Measurements from ENCODE around the gene COA8. TPM values are rescaled to one million over a fixed set of nuclear protein-coding genes. Genes with fewer than 3 reads are reported as not detected.

Gene COA8
- total and polyA plus RNA-seq, 2 of the 8 experiments (the other 6 are each of a cell fraction or from before 2014, with no cell fraction given) = 7.1 to 35.5 TPM

- Histone ChIP-seq H4K8ac (ENCODE audit: extremely low read depth, insufficient read depth, low read length) (no peak overlapping the region), H3K4me2 (ENCODE audit: insufficient read depth in 1 of 2, low read depth in 2 of 2, low read length in 2 of 2) (no peak overlapping the region), H3K27ac (ENCODE audit: low read depth, low read length) (no peak overlapping the region), H3K56ac (replicated peaks; ENCODE audit: insufficient read length, low read depth, low read length) (no peak overlapping the region), H3K18ac (ENCODE audit: extremely low read depth, low read length) (no peak overlapping the region), H3K23ac (ENCODE audit: insufficient read length) (no peak overlapping the region), H4K20me1 (replicated peaks in 1 of 2; ENCODE audit: control insufficient read depth in 1 of 2, insufficient read depth in 2 of 2, low read length in 2 of 2) (peaks cover 0 to 1% of the 10 kb centered on the region in 2 experiments), H2BK15ac (ENCODE audit: low read length) (no peak overlapping the region), H3K14ac (ENCODE audit: insufficient read length) (no peak overlapping the region), H4K91ac (replicated peaks; ENCODE audit: insufficient read length, low read length) (no peak overlapping the region), H2AK5ac (ENCODE audit: low read depth, low read length) (no peak overlapping the region), H2BK5ac (ENCODE audit: low read depth, low read length) (no peak overlapping the region), H3K9ac (replicated peaks in 1 of 4; ENCODE audit: extremely low read depth in 1 of 4, low read depth in 3 of 4, low read length in 3 of 4) (no peak overlapping the region), H3K4ac (replicated peaks; ENCODE audit: insufficient read length, low read depth, low read length) (no peak overlapping the region), H3K79me2 (ENCODE audit: control insufficient read depth in 1 of 2, insufficient read depth in 2 of 2, low read length in 2 of 2) (no peaks in the 10 kb centered on the region), H3K9me3 (ENCODE audit: insufficient read depth in 2 of 2, low read depth in 1 of 2, low read length in 1 of 2) (no peaks in the 10 kb centered on the region), H3K4me3 (ENCODE audit: extremely low read depth in 1 of 4, insufficient read depth in 2 of 4, low read depth in 3 of 4, low read length in 4 of 4) (no peak overlapping the region), H4K5ac (ENCODE audit: insufficient read length, low read depth, low read length) (no peak overlapping the region), H3K27me3 (replicated peaks in 1 of 4; ENCODE audit: control insufficient read depth in 3 of 4, extremely low read depth in 1 of 4, insufficient read depth in 3 of 4, low read length in 3 of 4) (no peaks in the 10 kb centered on the region), H2BK12ac (ENCODE audit: low read depth, low read length) (no peak overlapping the region), H2BK120ac (replicated peaks; ENCODE audit: low read depth, low read length) (no peak overlapping the region), H2BK20ac (ENCODE audit: low read length) (no peak overlapping the region), H2AFZ (ENCODE audit: low read length) (no peak overlapping the region), H3K79me1 (ENCODE audit: low read depth, low read length) (no peaks in the 10 kb centered on the region; the same call in 1 of the 2 replicates), H3K36me3 (ENCODE audit: control insufficient read depth in 2 of 4, insufficient read depth in 4 of 4, low read length in 3 of 4) (peaks cover 0 to 9% (median 0%) of the 10 kb centered on the region in 4 experiments; a peak in 4 of 8 replicates), H3K4me1 (replicated peaks in 1 of 4; ENCODE audit: control insufficient read depth in 3 of 4, insufficient read depth in 4 of 4, low read length in 3 of 4) (no peaks in the 10 kb centered on the region), H3K23me2 (ENCODE audit: low read depth, low read length) (no peaks in the 10 kb centered on the region)
- DNase-seq (ENCODE audit: low read depth in 1 of 2, low spot score in 2 of 2) = no peak
- no peak for FAIRE-seq
- no peak for TF ChIP-seq JUND (IDR thresholded peaks at IDR 0.05; ENCODE audit: low read length)
- TF ChIP-seq EP300 (IDR thresholded peaks at IDR 0.05; ENCODE audit: borderline replicate concordance in 1 of 2, low read depth in 2 of 2, low read length in 2 of 2) = no peak
- no peak for TF ChIP-seq CREB1 (IDR thresholded peaks at IDR 0.05)
- no peak for TF ChIP-seq EZH2 (IDR thresholded peaks at IDR 0.05; ENCODE audit: low read depth, low read length, severe bottlenecking)
- no peak for TF ChIP-seq SP2 (IDR thresholded peaks at IDR 0.05; ENCODE audit: low read length)
- TF ChIP-seq NRF1 (IDR thresholded peaks at IDR 0.05; ENCODE audit: low read depth, low read length) = no peak
- no peak for TF ChIP-seq ASH2L (IDR thresholded peaks at IDR 0.05; ENCODE audit: low read length)
- TF ChIP-seq CHD2 (IDR thresholded peaks at IDR 0.05; ENCODE audit: low read length) = no peak
- TF ChIP-seq ATF3 (IDR thresholded peaks at IDR 0.05; ENCODE audit: insufficient read depth, low read depth, low read length) = no peak
- no peak for TF ChIP-seq RNF2 (IDR thresholded peaks at IDR 0.05; ENCODE audit: borderline replicate concordance, low read depth, low read length, missing control alignments, poor library complexity, severe bottlenecking)
- POLR2A ChIA-PET (ENCODE audit: partially characterized antibody) = no interaction called here
- 97% methylated on average over 11 of the region's 11 CpGs; no CpG with 5 or more reads in 1 of the 2 experiments for WGBS, 2 experiments (ENCODE audit: extremely low coverage in 1 of 2, insufficient coverage in 1 of 2, insufficient read length in 1 of 2, insufficient replicate concordance in 2 of 2, low coverage in 1 of 2, low lambda C conversion rate in 2 of 2, missing lambda C conversion rate in 1 of 2)
- CTCF ChIA-PET (ENCODE audit: partially characterized antibody) = no interaction called here
These were observed 18.4 kb downstream of the COA8 start for GRCh38 chr14:103581206-103581605.

Data from H1 (cell line).